GM21423 (cell line): ENCODE data around the gene DPY19L2.
"Not testable (repeated sequence)": the region's sequence is repeated elsewhere in the genome, so short reads cannot be mapped to it uniquely, and the experiment has no call there.

ENCODE experiments used
- ATAC-seq: cut with Tn5 transposase; IDR thresholded peaks from one replicate; pipeline ENCODE4 v1.9.1; 2021; ENCODE audit warnings: mild to moderate bottlenecking, moderate library complexity; ENCODE audit not compliant: unreplicated experiment

DPY19L2 gene

DNA sequence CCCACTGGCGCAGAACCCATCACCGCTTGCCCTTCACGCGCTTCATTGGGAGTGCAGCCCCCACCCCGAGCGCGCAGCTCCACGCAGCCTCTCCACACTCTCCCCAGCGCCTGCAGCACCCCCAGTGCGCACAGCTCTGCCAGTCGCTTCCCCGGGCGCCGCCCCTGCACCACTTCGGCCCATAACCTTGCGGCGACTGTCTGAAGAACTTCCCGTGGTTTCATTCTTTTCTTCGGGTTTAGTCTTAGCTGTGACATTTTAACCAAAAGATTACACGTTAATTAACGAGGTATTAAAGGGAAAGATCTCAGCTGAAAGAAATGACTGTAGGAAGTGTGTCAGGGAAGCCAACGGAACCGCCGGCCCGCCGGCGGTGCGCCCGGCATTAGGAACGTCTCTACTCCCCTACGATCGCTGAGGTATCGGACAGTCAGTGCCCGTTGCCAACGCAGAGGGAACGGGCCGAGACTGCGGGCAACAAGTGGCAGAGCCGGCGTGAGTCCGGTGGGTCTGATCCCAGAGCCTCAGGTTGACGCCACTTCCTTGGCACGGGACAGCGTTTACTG lies 590 bp upstream of the DPY19L2 start:
- peak; percentile 32 for ATAC-seq

GRCh38 chr12:63663005-63663404 lies 5.3 kb downstream of the DPY19L2 start:
- not testable (repeated sequence) for ATAC-seq

DNA sequence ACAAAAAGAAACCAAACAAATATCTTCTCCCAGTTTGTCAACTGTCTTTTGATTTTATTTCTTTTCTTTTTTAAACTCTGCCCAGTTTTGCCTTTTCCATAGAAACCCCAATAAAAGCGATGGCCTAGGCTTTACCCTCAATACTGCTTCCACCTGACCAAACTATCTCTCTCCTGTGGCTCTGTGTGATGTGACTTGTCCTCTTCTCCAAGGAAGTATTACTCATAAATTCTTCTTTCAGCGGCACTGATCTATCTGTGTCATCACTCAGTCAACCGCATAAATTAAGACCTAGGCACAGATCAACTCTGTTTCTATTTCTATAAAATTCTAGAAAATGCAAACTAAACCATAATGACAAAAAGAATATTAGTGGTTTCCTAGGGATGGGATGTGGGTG lies 9.8 kb downstream of the DPY19L2 start:
- ATAC-seq, result not testable (repeated sequence)

GRCh38 chr12:63656407-63656806 lies 11.9 kb downstream of the DPY19L2 start:
- ATAC-seq, result not testable (repeated sequence)

GRCh38 chr12:63655543-63656257 lies 12.6 kb downstream of the DPY19L2 start:
- ATAC-seq, result not testable (repeated sequence)

GRCh38 chr12:63654481-63654880 lies 13.8 kb downstream of the DPY19L2 start:
- ATAC-seq, result not testable (repeated sequence)

DNA sequence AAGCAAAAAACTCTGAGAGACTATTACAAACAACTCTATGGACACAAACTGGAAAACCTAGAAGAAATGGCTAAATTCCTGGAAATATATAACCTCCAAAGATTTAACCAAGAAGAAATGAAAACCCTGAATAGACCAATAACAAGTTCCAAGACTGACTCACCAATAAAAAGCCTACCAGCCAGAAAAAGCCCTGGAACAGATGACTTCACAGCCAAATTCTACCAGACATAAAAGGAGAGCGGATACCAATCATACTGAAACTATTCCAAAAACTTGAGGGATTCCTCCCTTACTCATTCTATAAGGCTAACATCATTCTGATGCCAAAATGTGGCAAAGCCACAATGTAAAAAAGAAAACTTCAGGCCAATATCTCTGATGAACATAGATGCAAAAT lies 18.8 kb downstream of the DPY19L2 start:
- ATAC-seq, result not testable (repeated sequence)

DNA sequence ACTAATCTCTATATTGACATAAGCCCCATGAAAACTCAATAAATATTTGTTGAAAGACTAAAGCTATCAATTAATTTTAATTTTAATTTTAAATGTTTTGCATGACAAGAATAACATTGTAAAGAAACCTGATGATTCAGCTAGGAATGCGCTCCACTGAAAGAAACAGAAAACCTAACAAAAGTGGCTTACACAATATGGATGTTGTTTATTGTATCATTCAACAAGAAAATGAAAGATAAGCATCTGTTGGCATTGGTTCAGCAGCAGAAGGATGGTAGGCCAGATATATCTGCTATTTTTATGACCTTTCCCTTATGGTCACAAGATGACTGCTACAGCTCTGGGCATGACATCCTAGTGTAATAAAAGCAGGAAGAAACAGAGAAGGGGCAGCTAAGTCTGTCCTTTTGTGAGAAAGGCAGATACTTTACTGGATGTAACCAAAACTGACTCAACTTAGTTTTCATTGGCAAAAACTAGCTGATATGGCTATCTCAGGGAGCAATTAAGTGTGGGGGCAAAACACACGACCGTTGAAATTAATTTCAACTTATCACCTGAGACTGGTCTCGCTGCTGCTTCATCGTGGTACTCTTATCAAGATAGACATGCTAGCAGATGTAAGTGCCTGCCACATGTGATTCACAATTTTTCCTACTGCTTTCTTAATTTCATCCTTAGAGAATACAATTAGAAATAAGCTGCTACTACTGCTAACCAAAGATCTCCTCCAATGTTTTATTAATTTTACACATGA lies 24.7 kb downstream of the DPY19L2 start:
- not testable (repeated sequence) for ATAC-seq

GRCh38 chr12:63624258-63624657 lies 44.0 kb downstream of the DPY19L2 start:
- ATAC-seq, result not testable (repeated sequence)

DNA sequence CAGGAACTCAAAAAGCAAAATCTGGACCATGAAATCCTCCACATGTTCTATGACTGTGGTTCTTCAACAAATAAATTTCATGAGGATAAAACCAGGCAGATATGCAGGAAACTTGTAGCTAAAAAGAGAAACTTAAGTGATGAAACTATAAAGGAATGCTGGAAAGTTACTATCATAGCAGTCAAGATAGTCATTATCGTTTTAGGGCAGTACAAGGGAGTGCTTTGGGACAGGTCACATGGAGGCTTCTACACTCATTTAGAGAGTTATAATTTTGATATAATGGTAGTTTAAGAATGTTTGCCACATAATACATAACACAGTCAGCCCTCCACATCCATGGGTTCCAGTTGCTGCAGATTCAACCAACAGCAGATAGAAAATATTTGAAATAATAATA lies 52.7 kb downstream of the DPY19L2 start:
- ATAC-seq, result not testable (repeated sequence)

DNA sequence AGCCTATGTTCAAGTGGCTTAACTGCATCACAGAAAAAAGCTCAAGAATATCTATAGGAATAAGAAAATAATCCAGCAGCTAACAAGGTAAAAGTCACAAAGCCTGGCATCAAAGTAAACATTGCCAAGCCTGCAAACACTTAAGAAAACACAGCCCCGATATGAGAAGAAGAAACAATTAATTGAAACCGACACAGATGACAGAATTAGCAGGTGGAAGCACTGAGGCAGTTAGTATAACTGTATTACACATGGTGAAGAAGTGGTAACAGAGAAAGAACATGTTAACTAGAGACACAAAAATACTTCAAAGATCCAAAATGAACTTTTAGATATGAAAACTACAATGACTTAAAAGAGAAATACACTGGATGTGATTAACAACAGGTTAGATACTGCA lies 57.0 kb downstream of the DPY19L2 start:
- ATAC-seq, result not testable (repeated sequence)

- not testable (repeated sequence) for ATAC-seq
Observed at GRCh38 chr12:63609281-63609680, 59.0 kb downstream of the DPY19L2 start.

DNA sequence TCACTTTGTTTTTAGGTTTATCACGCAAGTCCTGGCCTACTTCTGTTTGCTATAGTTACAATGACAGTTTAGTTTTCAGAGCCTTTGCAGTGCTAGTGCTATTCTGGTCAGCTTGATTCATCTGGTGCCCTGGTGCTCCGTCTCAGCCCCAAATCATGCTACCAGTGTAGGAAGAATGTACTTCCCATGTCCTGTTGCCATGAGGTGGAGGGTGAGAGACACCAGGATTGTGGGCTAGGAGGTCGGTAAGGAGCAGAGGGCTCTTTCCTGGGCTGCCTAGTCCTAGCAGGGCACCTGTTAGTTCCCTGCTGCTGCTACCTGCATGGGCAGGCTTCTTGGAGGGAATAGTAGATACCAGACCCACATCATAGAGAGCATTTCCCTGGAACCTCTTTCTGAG lies 63.3 kb downstream of the DPY19L2 start:
- not testable (repeated sequence) for ATAC-seq

DNA sequence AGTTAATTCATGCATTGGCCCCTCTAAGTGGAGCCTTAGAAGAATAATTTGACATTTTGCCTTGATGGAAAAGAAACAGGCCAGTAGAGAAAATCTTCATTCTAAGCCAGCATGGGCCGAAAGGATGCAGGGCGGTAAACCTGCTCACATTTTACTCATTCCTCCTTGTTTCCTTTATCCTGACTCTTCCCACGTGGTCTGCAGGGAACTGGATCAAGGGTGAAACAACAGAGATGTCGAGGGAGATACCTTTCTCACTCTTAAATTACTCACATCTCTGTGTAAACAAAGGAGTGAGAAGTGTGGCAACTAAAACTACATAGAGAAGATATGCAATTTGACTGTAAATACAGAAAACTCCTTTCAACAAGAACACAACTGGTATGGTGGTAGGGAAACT lies 73.5 kb downstream of the DPY19L2 start:
- not testable (repeated sequence) for ATAC-seq

GRCh38 chr12:63584426-63584825 lies 83.9 kb downstream of the DPY19L2 start:
- ATAC-seq, result not testable (repeated sequence)

DNA sequence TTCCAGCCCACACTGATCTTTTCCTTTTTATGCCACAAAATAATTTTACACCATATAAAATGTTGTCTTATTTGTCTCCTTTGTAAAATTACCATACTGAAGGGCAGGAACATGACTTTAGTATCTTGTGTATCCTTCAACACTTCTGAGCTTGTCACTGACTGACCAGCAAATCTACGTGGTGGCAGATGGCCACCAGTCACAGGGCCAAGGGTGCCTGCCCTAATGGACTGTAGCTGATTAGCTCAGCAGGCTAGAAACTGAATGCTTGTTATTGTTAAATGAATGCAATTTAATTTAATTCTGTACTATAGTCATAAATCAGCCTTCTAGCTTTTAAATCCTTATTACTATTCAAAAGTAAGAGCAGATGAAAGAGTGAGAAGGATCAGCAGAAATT lies 85.0 kb downstream of the DPY19L2 start:
- ATAC-seq, result not testable (repeated sequence)

DNA sequence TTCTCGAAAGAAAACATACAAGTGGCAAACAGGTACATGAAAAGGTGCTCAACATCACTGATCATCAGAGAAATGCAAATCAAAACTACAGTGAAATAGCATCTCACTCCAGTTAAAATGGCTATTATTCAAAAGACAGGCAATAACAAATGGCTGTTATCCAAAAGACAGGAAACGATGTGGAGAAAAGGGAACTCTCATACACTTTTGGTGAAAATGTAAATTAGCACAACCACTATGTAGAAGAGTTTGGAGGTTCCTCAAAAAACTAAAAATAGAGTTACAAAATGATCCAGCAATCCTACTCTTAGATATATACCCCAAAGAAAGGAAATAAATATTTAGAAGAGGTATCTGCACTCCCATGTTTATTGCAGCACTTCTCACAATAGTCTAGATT lies 90.7 kb downstream of the DPY19L2 start:
- not testable (repeated sequence) for ATAC-seq

DNA sequence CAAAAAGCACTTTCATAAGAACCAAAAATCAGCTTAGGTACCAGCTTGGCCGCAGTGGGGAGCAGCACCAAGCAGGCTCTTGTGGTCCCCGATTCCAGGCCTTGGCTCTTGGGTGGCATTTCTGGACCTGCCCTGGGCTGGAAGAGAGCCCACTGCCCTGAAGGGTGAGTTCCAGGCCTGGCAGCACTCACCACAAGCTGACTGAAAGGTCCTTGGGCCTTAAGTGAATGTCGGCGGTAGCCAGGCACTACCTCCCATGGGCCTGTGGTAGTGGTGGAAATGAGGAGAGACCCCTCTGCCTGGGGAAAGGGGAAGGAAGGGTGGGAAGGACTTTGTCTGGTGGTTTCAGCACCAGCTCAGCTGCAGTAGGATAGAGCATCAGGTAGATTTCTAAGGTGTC lies 96.3 kb downstream of the DPY19L2 start:
- not testable (repeated sequence) for ATAC-seq

DNA sequence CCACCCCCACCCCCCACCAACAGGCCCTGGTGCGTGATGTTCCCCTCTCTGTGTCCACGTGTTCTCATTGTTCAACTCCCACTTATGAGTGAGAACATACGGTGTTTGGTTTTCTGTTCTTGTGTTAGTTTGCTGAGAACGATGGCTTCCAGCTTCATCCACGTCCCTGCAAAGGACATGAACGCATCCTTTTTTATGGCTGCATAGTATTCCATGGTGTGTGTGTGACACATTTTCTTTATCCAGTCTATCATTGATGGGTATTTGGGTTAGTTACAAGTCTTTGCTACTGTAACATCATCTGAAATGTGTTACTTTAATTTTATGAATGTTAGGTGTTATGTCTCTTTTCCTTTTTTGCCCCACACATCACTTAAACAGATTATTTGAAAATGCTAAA lies 109.8 kb downstream of the DPY19L2 start:
- not testable (repeated sequence) for ATAC-seq

DNA sequence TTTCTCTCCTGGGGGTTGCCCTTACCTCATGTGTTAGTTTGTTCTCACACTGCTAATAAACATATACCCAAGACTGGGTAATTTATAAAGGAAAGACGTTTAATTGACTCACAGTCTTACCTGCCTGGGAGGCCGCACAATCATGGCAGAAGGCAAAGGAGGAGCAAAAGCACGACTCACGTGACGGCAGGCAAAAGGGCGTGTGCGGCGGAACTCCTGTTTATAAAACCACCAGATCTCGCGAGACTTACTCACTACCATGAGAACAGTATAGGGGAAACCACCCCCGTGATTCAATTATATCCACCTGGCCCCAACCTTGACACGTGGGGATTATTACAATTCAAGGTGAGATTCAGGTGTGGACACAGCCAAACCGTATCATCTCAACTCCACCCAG lies 116.9 kb downstream of the DPY19L2 start:
- not testable (repeated sequence) for ATAC-seq

GRCh38 chr12:63549034-63549433 lies 119.3 kb downstream of the DPY19L2 start:
- ATAC-seq, result not testable (repeated sequence)
